Thyroid gland (tissue), 4 donors: ENCODE results near the gene SPHK1. TPM values are rescaled to one million over a fixed set of nuclear protein-coding genes. Genes with fewer than 3 reads are reported as not detected.

Experiments
- DNase-seq, 2 donors: peaks; one replicate each; pipeline ENCODE4 v3.0.0-alpha.2; 2019
- H3K27ac ChIP-seq, 3 donors: fragments of 200-600 bp; sonication (generic); 1 replicate in 2 of 3; 2 replicates in 1 of 3; pipeline ENCODE4 v1.5.1; 2016 to 2019; ENCODE audit warnings: mild to moderate bottlenecking in 1 of 3, moderate library complexity in 1 of 3
- H3K27me3 ChIP-seq: fragments of 200-600 bp; sonication (generic); one replicate; pipeline ENCODE4 v1.5.1; 2019
- H3K36me3 ChIP-seq, 2 donors: fragments of 200-600 bp; sonication (generic); one replicate each; pipeline ENCODE4 v1.5.1; 2016 to 2019
- H3K4me1 ChIP-seq, 2 donors: fragments of 200-600 bp; sonication (generic); one replicate each; pipeline ENCODE4 v1.5.1; 2017 to 2019
- H3K4me3 ChIP-seq, 3 donors: fragments of 200-600 bp; sonication (generic); replicated peaks in 1 of 3; 1 replicate in 2 of 3; 2 replicates in 1 of 3; pipeline ENCODE4 v1.5.1; 2016; ENCODE audit warnings: mild to moderate bottlenecking in 1 of 3
- H3K9me3 ChIP-seq: fragments of 200-600 bp; sonication (generic); one replicate; pipeline ENCODE4 v1.5.1; 2017
- CTCF ChIP-seq, 6 experiments: fragments of 200-600 bp in 3 of 6; fragments of 450-650 bp in 3 of 6; sonication (generic) in 3 of 6; IDR thresholded peaks; one replicate each; pipeline ENCODE4 v1.5.1; 2016 to 2019; ENCODE audit warnings: antibody characterized with exemption in 6 of 6, mild to moderate bottlenecking in 2 of 6, inconsistent platforms in 1 of 6, moderate library complexity in 1 of 6
- POLR2A ChIP-seq, 2 donors: fragments of 450-650 bp; IDR thresholded peaks; one replicate each; pipeline ENCODE4 v1.6.1; 2017; ENCODE audit warnings: antibody characterized with exemption in 2 of 2, mild to moderate bottlenecking in 2 of 2, moderate library complexity in 1 of 2
- WGBS, 2 donors: methylation state at CpG; one replicate each; pipeline ENCODE4 v1.1.5; 2017; 5-methylcytosine and 5-hydroxymethylcytosine counted together
- intact Hi-C: fragments of 100-400 bp; cut with DNase I; formaldehyde crosslinking; loops from one replicate; pipeline ENCODE4 v1.15.1; 2023
- total RNA-seq, 4 donors: library from RNA; depleted of rRNA; stranded (reverse); fragments of >200 nt; gene quantifications; one replicate each; pipeline ENCODE4 v1.2.3, GENCODE V29; 2016

SPHK1 gene
- total RNA-seq: 10 to 100 TPM in 3 of 4 donors, 1 to 10 TPM in 1; 8.5 to 24.5 (median 13.8) TPM

GRCh38 chr17:76384222-76384986 lies at the start of gene SPHK1:
SPHK1 (plus strand) TSS chr17:76384609; CDS start chr17:76385645, 1,036 bp downstream.
- Histone ChIP-seq H3K36me3 (no peaks in the 10 kb centered on the region), H3K27ac (peak within 1 kb of the TSS; percentile 33 to 88 (median 73)), H3K9me3 (no peaks in the 10 kb centered on the region), H3K4me1 (peaks cover 18 to 27% of the 10 kb centered on the region in 2 donors), H3K4me3 (peak within 1 kb of the TSS; percentile 31 to 62 (median 50)), H3K27me3 (no peaks in the 10 kb centered on the region)
- intact Hi-C loops: no loop called here
- 0 to 3% methylated on average over 8 of the region's 118 CpGs for WGBS, 2 donors
- peak; percentile 69 to 72 for DNase-seq
- peak in 1 of 2 donors; percentile 65 for TF ChIP-seq POLR2A (IDR thresholded peaks at IDR 0.05)
- no peak for TF ChIP-seq CTCF (IDR thresholded peaks at IDR 0.05)

GRCh38 chr17:76335716-76336381 lies 48.6 kb upstream of the SPHK1 start:
- no peaks in the 10 kb centered on the region for H3K9me3 ChIP-seq

GRCh38 chr17:76336756-76337412 lies 47.5 kb upstream of the SPHK1 start:
- 94 to 96% methylated on average over 7 of the region's 7 CpGs for WGBS, 2 donors
- no peak overlapping the region for H3K4me3 ChIP-seq
- DNase-seq: no peak
- peaks cover 2 to 6% of the 10 kb centered on the region in 2 donors for H3K36me3 ChIP-seq
- H3K27ac ChIP-seq: no peak overlapping the region
- no peaks in the 10 kb centered on the region for H3K9me3 ChIP-seq
- no peaks in the 10 kb centered on the region for H3K27me3 ChIP-seq
- TF ChIP-seq POLR2A (IDR thresholded peaks at IDR 0.05) (no peak), CTCF (IDR thresholded peaks at IDR 0.05) (no peak)
- H3K4me1 ChIP-seq: peaks cover 4 to 5% of the 10 kb centered on the region in 2 donors
- intact Hi-C loops: no loop called here

More at GRCh38 chr17:76335716-76336381, 48.6 kb upstream of the SPHK1 start:
- no peak for DNase-seq
- Histone ChIP-seq H3K4me3 (no peak overlapping the region), H3K4me1 (peaks cover 4 to 5% of the 10 kb centered on the region in 2 donors), H3K36me3 (peaks cover 0 to 11% of the 10 kb centered on the region in 2 donors), H3K27me3 (no peaks in the 10 kb centered on the region), H3K27ac (no peak overlapping the region)
- intact Hi-C loops: no loop called here
- no peak for TF ChIP-seq POLR2A (IDR thresholded peaks at IDR 0.05)
- TF ChIP-seq CTCF (IDR thresholded peaks at IDR 0.05): no peak
- WGBS, 2 donors: 93 to 95% methylated on average over 9 of the region's 9 CpGs

- Histone ChIP-seq H3K4me1 (peaks cover 4 to 5% of the 10 kb centered on the region in 2 donors), H3K9me3 (no peaks in the 10 kb centered on the region), H3K4me3 (no peak overlapping the region), H3K27me3 (no peaks in the 10 kb centered on the region), H3K36me3 (peaks cover 6 to 7% of the 10 kb centered on the region in 2 donors), H3K27ac (peak overlapping the region in 1 of 3 donors; percentile 20)
- WGBS, 2 donors: 91 to 96% methylated on average over 6 of the region's 6 CpGs
- intact Hi-C loops: no loop called here
- DNase-seq: no peak
- TF ChIP-seq POLR2A (IDR thresholded peaks at IDR 0.05): no peak
- no peak for TF ChIP-seq CTCF (IDR thresholded peaks at IDR 0.05)
These were observed 47.0 kb upstream of the SPHK1 start for GRCh38 chr17:76337413-76337777.
